ENCODE results near the gene FIGNL1. TPM values are rescaled to one million over a fixed set of nuclear protein-coding genes. Genes with fewer than 3 reads are reported as not detected.

Gene FIGNL1
- total and polyA plus RNA-seq, 2 donors (not counting 1 experiment from before 2014, with no cell fraction given) = 3.6 to 24.5 TPM

Small RNAs within 50 kb of the gene (small RNA-seq; reads per million reads assigned to genes)
- gene RNU6-1091P (ENCODE audit: insufficient read length, low read depth, low replicate concordance) = not detected

Other genes with a start within 250 kb of the FIGNL1 start
- gene IKZF1, start 145.6 kb downstream of the FIGNL1 start, total RNA-seq = 254 and 261 TPM in 2 replicates
- gene IKZF1, start 145.6 kb downstream of the FIGNL1 start, polyA plus RNA-seq = 199 and 229 TPM in 2 replicates
- gene DDC, start 115.1 kb upstream of the FIGNL1 start, total RNA-seq = not detected in 2 replicates
- not detected in 2 replicates for gene DDC, start 115.1 kb upstream of the FIGNL1 start, polyA plus RNA-seq

Data from B cell (primary cell).